Mesendoderm (in vitro differentiated cells): ENCODE data around the gene PLK5.

Experiments used
- DNase-seq: peaks from one replicate; pipeline ENCODE4 v3.0.0; 2013
- H2AK5ac ChIP-seq: 2 replicates; pipeline ENCODE4 v1.6.1; 2013; ENCODE audit warnings: low read length, inconsistent platforms
- H2BK120ac ChIP-seq: 2 replicates; pipeline ENCODE4 v1.6.1; 2013; ENCODE audit warnings: low read depth, mild to moderate bottlenecking, low read length, moderate library complexity, mixed read lengths
- H2BK15ac ChIP-seq: replicated peaks from 2 replicates; pipeline ENCODE4 v1.6.1; 2013; ENCODE audit warnings: low read depth, mild to moderate bottlenecking, moderate library complexity
- H2BK5ac ChIP-seq: 2 replicates; pipeline ENCODE4 v1.6.1; 2013; ENCODE audit warnings: low read length, inconsistent platforms
- H3K18ac ChIP-seq: 2 replicates; pipeline ENCODE4 v1.6.1; 2013; ENCODE audit warnings: mild to moderate bottlenecking, low read length, mixed read lengths
- H3K23ac ChIP-seq: one replicate; pipeline ENCODE4 v1.6.1; 2013; ENCODE audit warnings: low read length
- H3K27ac ChIP-seq: 2 replicates; pipeline ENCODE4 v1.5.1; 2013; ENCODE audit warnings: low read depth, mild to moderate bottlenecking, inconsistent platforms, low read length, moderate library complexity
- H3K27me3 ChIP-seq: 2 replicates; pipeline ENCODE4 v1.6.1; 2013; ENCODE audit warnings: low read length, control low read depth, mild to moderate bottlenecking, inconsistent platforms; ENCODE audit not compliant: insufficient read depth, poor library complexity
- H3K36me3 ChIP-seq: 2 replicates; pipeline ENCODE4 v1.6.1; 2013; ENCODE audit warnings: low read length, inconsistent platforms; ENCODE audit not compliant: control insufficient read depth, insufficient read depth
- H3K4ac ChIP-seq: one replicate; pipeline ENCODE4 v1.6.1; 2013; ENCODE audit warnings: low read depth, mild to moderate bottlenecking, low read length, moderate library complexity
- H3K4me1 ChIP-seq: 2 replicates; pipeline ENCODE4 v1.6.1; 2013; ENCODE audit warnings: low read depth, low read length, inconsistent platforms; ENCODE audit not compliant: control insufficient read depth
- H3K4me2 ChIP-seq: 2 replicates; pipeline ENCODE4 v1.6.1; 2013; ENCODE audit warnings: low read length
- H3K4me3 ChIP-seq: 2 replicates; pipeline ENCODE4 v1.5.1; 2013; ENCODE audit warnings: mild to moderate bottlenecking, low read length
- H3K56ac ChIP-seq: one replicate; pipeline ENCODE4 v1.6.1; 2013; ENCODE audit warnings: low read length
- H3K79me1 ChIP-seq: 2 replicates; pipeline ENCODE4 v1.6.1; 2013; ENCODE audit warnings: low read length, inconsistent platforms
- H3K79me2 ChIP-seq: 2 replicates; pipeline ENCODE4 v1.6.1; 2013; ENCODE audit warnings: mild to moderate bottlenecking, low read length; ENCODE audit not compliant: control insufficient read depth, insufficient read depth
- H3K9ac ChIP-seq: 2 replicates; pipeline ENCODE4 v1.6.1; 2013; ENCODE audit warnings: low read length, inconsistent platforms
- H4K5ac ChIP-seq: one replicate; pipeline ENCODE4 v1.6.1; 2013; ENCODE audit warnings: low read length
- H4K8ac ChIP-seq: one replicate; pipeline ENCODE4 v1.6.1; 2013; ENCODE audit warnings: low read depth, mild to moderate bottlenecking, control low read depth, low read length, moderate library complexity
- WGBS: extraction: QIAGEN DNeasy Blood & Tissue Kit; methylation state at CpG from one replicate; pipeline ENCODE4 v1.1.7; 2013; ENCODE audit warnings: low lambda C conversion rate, missing lambda C conversion rate; ENCODE audit not compliant: insufficient coverage; ENCODE audit errors: extremely low coverage; 5-methylcytosine and 5-hydroxymethylcytosine counted together

PLK5 gene

GRCh38 chr19:1491114-1491848 is 32.6 kb upstream of the PLK5 start, which contains the start of gene REEP6:
TSS of gene REEP6 (plus strand) at chr19:1491181. CDS start at chr19:1491270, 89 bp downstream.
- no CpG with 5 or more reads among the region's 73 CpGs for WGBS
- H2AK5ac ChIP-seq, result no peak within 1 kb of the TSS
- H3K27ac ChIP-seq, result no peak within 1 kb of the TSS
- no peak within 1 kb of the TSS for H3K4ac ChIP-seq
- no peaks in the 10 kb centered on the region for H3K4me1 ChIP-seq
- H3K9ac ChIP-seq, result peak within 1 kb of the TSS; percentile 82
- H3K79me2 ChIP-seq, result no peaks in the 10 kb centered on the region
- H4K8ac ChIP-seq, result no peak within 1 kb of the TSS
- H2BK5ac ChIP-seq, result no peak within 1 kb of the TSS
- peak within 1 kb of the TSS; percentile 85 for H3K4me2 ChIP-seq
- no peak for DNase-seq
- H2BK120ac ChIP-seq, result no peak within 1 kb of the TSS
- H4K5ac ChIP-seq, result no peak within 1 kb of the TSS
- no peak within 1 kb of the TSS for H3K23ac ChIP-seq
- peak within 1 kb of the TSS; percentile 41 for H3K4me3 ChIP-seq
- peaks cover 4% of the 10 kb centered on the region for H3K27me3 ChIP-seq
- no peaks in the 10 kb centered on the region for H3K79me1 ChIP-seq
- peak within 1 kb of the TSS; percentile 87 for H3K56ac ChIP-seq
- no peaks in the 10 kb centered on the region for H3K36me3 ChIP-seq
- H3K18ac ChIP-seq, result peak within 1 kb of the TSS; percentile 11
- no peak within 1 kb of the TSS for H2BK15ac ChIP-seq

- H3K56ac ChIP-seq, result no peak overlapping the region
- no peaks in the 10 kb centered on the region for H3K4me1 ChIP-seq
- no peak overlapping the region for H3K23ac ChIP-seq
- no peak overlapping the region for H3K4ac ChIP-seq
- DNase-seq, result no peak
- no peak overlapping the region for H4K8ac ChIP-seq
- H4K5ac ChIP-seq, result no peak overlapping the region
- H2BK120ac ChIP-seq, result no peak overlapping the region
- H2BK5ac ChIP-seq, result no peak overlapping the region
- no peak overlapping the region for H3K18ac ChIP-seq
- WGBS, result no CpG with 5 or more reads among the region's 12 CpGs
- no peaks in the 10 kb centered on the region for H3K79me2 ChIP-seq
- no peak overlapping the region for H3K9ac ChIP-seq
- H2AK5ac ChIP-seq, result no peak overlapping the region
- no peak overlapping the region for H3K4me2 ChIP-seq
- H2BK15ac ChIP-seq, result no peak overlapping the region
- H3K79me1 ChIP-seq, result no peaks in the 10 kb centered on the region
- H3K4me3 ChIP-seq, result no peak overlapping the region
- H3K36me3 ChIP-seq, result no peaks in the 10 kb centered on the region
- H3K27me3 ChIP-seq, result peaks cover 4% of the 10 kb centered on the region
- H3K27ac ChIP-seq, result no peak overlapping the region
These were observed 32.1 kb upstream of the PLK5 start for GRCh38 chr19:1491849-1492170.

GRCh38 chr19:1492474-1493006 is 31.3 kb upstream of the PLK5 start:
- H3K79me2 ChIP-seq, result no peaks in the 10 kb centered on the region
- no peak overlapping the region for H3K9ac ChIP-seq
- H4K8ac ChIP-seq, result no peak overlapping the region
- WGBS, result no CpG with 5 or more reads among the region's 10 CpGs
- H2AK5ac ChIP-seq, result no peak overlapping the region
- H4K5ac ChIP-seq, result no peak overlapping the region
- no peak overlapping the region for H3K18ac ChIP-seq
- H2BK120ac ChIP-seq, result no peak overlapping the region
- no peak overlapping the region for H3K23ac ChIP-seq
- H3K4me3 ChIP-seq, result no peak overlapping the region
- no peaks in the 10 kb centered on the region for H3K79me1 ChIP-seq
- no peak overlapping the region for H2BK15ac ChIP-seq
- no peak overlapping the region for H3K27ac ChIP-seq
- no peak overlapping the region for H3K4ac ChIP-seq
- no peak overlapping the region for H3K4me2 ChIP-seq
- peaks cover 4% of the 10 kb centered on the region for H3K27me3 ChIP-seq
- no peaks in the 10 kb centered on the region for H3K4me1 ChIP-seq
- no peak overlapping the region for H2BK5ac ChIP-seq
- no peaks in the 10 kb centered on the region for H3K36me3 ChIP-seq
- no peak overlapping the region for H3K56ac ChIP-seq
- DNase-seq, result no peak

GRCh38 chr19:1494115-1494815 is 29.6 kb upstream of the PLK5 start:
- peaks cover 4% of the 10 kb centered on the region for H3K27me3 ChIP-seq
- H3K4me3 ChIP-seq, result no peak overlapping the region
- H3K27ac ChIP-seq, result no peak overlapping the region
- no peaks in the 10 kb centered on the region for H3K4me1 ChIP-seq
- H2BK15ac ChIP-seq, result no peak overlapping the region
- no peak for DNase-seq
- H3K36me3 ChIP-seq, result no peaks in the 10 kb centered on the region
- no peak overlapping the region for H3K18ac ChIP-seq
- H4K5ac ChIP-seq, result no peak overlapping the region
- H3K9ac ChIP-seq, result no peak overlapping the region
- no peaks in the 10 kb centered on the region for H3K79me1 ChIP-seq
- H2BK5ac ChIP-seq, result no peak overlapping the region
- H4K8ac ChIP-seq, result no peak overlapping the region
- no peak overlapping the region for H3K56ac ChIP-seq
- no peak overlapping the region for H2AK5ac ChIP-seq
- H3K4me2 ChIP-seq, result no peak overlapping the region
- H3K23ac ChIP-seq, result no peak overlapping the region
- H2BK120ac ChIP-seq, result no peak overlapping the region
- H3K4ac ChIP-seq, result no peak overlapping the region
- no peaks in the 10 kb centered on the region for H3K79me2 ChIP-seq
- WGBS, result no CpG with 5 or more reads among the region's 15 CpGs

GRCh38 chr19:1495051-1495798 is 28.7 kb upstream of the PLK5 start:
- no peak for DNase-seq
- H3K9ac ChIP-seq, result no peak overlapping the region
- no peak overlapping the region for H3K27ac ChIP-seq
- H4K5ac ChIP-seq, result no peak overlapping the region
- peaks cover 4% of the 10 kb centered on the region for H3K27me3 ChIP-seq
- H3K23ac ChIP-seq, result no peak overlapping the region
- H3K18ac ChIP-seq, result no peak overlapping the region
- no peak overlapping the region for H3K4me3 ChIP-seq
- H3K36me3 ChIP-seq, result no peaks in the 10 kb centered on the region
- H3K56ac ChIP-seq, result no peak overlapping the region
- H3K4me2 ChIP-seq, result no peak overlapping the region
- no peaks in the 10 kb centered on the region for H3K79me1 ChIP-seq
- H3K4ac ChIP-seq, result no peak overlapping the region
- H2AK5ac ChIP-seq, result no peak overlapping the region
- H2BK5ac ChIP-seq, result no peak overlapping the region
- no peaks in the 10 kb centered on the region for H3K79me2 ChIP-seq
- no peak overlapping the region for H4K8ac ChIP-seq
- H2BK120ac ChIP-seq, result no peak overlapping the region
- H3K4me1 ChIP-seq, result no peaks in the 10 kb centered on the region
- WGBS, result no CpG with 5 or more reads among the region's 37 CpGs
- H2BK15ac ChIP-seq, result no peak overlapping the region
